Keratinocyte (primary cell): ENCODE data around the gene HEATR1.

Experiments used
- CTCF ChIP-seq, 3 experiments: IDR thresholded peaks in 1 of 3; conservative IDR thresholded peaks in 1 of 3; optimal IDR thresholded peaks in 1 of 3; 2 replicates in 2 of 3; 3 replicates in 1 of 3; pipeline versions ENCODE3 to v1.5.1; 2011; ENCODE audit warnings: low read length in 3 of 3, mild to moderate bottlenecking in 3 of 3, moderate library complexity in 2 of 3, control low read depth in 1 of 3, inconsistent platforms in 1 of 3; ENCODE audit not compliant: insufficient read depth in 2 of 3; ENCODE audit errors: extremely low read depth in 1 of 3
- EZH2 ChIP-seq: IDR thresholded peaks from one replicate; pipeline ENCODE4 v1.6.1; 2012; ENCODE audit warnings: inconsistent platforms, mild to moderate bottlenecking, low read length, moderate library complexity

GRCh38 chr1:236522937-236523703, 81.2 kb downstream of the HEATR1 start:
- TF ChIP-seq CTCF (optimal IDR thresholded peaks at IDR 0.05 in 1 of 3, IDR thresholded peaks at IDR 0.05 in 1 of 3, conservative IDR thresholded peaks at IDR 0.05 in 1 of 3; ENCODE audit: extremely low read depth in 1 of 3, insufficient read depth in 2 of 3, low read length in 3 of 3) (no peak), EZH2 (no peak)
